Esophagus muscularis mucosa (tissue), 4 donors: ENCODE measurements around the gene VKORC1.

Source experiments
- CTCF ChIP-seq, 3 experiments: fragments of 200-600 bp in 2 of 3; fragments of 450-650 bp in 1 of 3; sonication (generic) in 2 of 3; IDR thresholded peaks; one replicate each; pipeline ENCODE4 v1.5.1; 2017 to 2019; ENCODE audit warnings: antibody characterized with exemption in 3 of 3, mild to moderate bottlenecking in 2 of 3, moderate library complexity in 1 of 3
- EP300 ChIP-seq: sonication (generic); formaldehyde crosslinking; IDR thresholded peaks from one replicate; pipeline ENCODE4 v1.6.1; 2017; ENCODE audit warnings: antibody characterized with exemption
- POLR2A ChIP-seq: fragments of 450-650 bp; IDR thresholded peaks from one replicate; pipeline ENCODE4 v1.6.1; 2017; ENCODE audit warnings: antibody characterized with exemption, moderate library complexity, mild to moderate bottlenecking, low read depth
- POLR2AphosphoS5 ChIP-seq, 2 donors: sonication (generic); formaldehyde crosslinking; IDR thresholded peaks; one replicate each; pipeline ENCODE4 v1.6.1; 2017; ENCODE audit warnings: antibody characterized with exemption in 2 of 2

- TF ChIP-seq POLR2A = no peak
- peak; percentile 73 to 80 (median 79) for TF ChIP-seq CTCF (IDR thresholded peaks at IDR 0.05)
- TF ChIP-seq EP300 = no peak
- peak; percentile 47 to 81 for TF ChIP-seq POLR2AphosphoS5 (IDR thresholded peaks at IDR 0.05)
Observed at GRCh38 chr16:31105677-31106213, 11.1 kb upstream of the VKORC1 start.
